Measurements from ENCODE around the gene MAP3K19.
"Not testable (repeated sequence)": the region's sequence is repeated elsewhere in the genome, so short reads cannot be mapped to it uniquely, and the experiment has no call there.

MAP3K19 gene

GRCh38 chr2:134980639-134981038, 66.6 kb downstream of the MAP3K19 start:
- no peak for DNase-seq (ENCODE audit: low spot score)

DNA sequence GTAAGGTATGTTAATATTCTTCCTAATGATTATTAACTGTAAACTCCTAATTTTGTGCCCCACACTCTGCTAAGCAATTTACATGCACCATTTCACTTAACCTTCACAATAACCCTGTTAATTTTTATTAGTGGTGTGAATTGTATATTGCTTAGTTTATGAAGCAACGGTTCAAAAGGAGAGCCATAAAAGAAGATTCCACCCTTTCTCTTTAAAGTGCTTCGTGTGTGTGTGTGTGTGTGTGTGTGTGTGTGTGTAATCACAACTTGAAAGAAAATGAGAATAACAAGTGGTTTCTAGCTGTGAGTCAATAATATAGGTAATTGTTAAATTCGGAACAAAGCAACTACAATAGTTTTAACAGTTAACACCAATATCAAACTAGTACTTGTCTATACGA, 68.0 kb downstream of the MAP3K19 start:
- DNase-seq (ENCODE audit: low spot score): no peak

DNA sequence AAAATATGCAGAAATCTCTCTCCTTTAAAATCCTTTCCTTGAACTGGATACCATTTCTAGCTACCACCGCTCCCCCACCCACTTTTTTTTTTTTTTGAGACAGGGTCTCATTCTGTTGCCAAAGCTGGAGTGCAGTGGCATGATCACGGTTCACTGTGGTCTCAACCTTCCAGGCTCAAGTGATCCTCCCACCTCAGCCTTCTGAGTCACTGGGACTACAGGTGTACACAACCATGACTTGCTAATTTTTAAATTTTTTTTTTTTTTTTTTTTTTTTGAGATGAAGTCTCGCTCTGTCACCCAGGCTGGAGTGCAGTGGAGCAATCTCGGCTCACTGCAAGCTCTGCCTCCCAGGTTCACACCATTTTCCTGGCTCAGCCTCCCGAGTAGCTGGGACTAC, 70.1 kb downstream of the MAP3K19 start:
- DNase-seq (ENCODE audit: low spot score): not testable (repeated sequence)

- DNase-seq (ENCODE audit: low spot score): no peak
Observed at GRCh38 chr2:134976074-134976702, 71.1 kb downstream of the MAP3K19 start.

GRCh38 chr2:134975281-134976009, 71.8 kb downstream of the MAP3K19 start:
- no peak for DNase-seq (ENCODE audit: low spot score)

DNA sequence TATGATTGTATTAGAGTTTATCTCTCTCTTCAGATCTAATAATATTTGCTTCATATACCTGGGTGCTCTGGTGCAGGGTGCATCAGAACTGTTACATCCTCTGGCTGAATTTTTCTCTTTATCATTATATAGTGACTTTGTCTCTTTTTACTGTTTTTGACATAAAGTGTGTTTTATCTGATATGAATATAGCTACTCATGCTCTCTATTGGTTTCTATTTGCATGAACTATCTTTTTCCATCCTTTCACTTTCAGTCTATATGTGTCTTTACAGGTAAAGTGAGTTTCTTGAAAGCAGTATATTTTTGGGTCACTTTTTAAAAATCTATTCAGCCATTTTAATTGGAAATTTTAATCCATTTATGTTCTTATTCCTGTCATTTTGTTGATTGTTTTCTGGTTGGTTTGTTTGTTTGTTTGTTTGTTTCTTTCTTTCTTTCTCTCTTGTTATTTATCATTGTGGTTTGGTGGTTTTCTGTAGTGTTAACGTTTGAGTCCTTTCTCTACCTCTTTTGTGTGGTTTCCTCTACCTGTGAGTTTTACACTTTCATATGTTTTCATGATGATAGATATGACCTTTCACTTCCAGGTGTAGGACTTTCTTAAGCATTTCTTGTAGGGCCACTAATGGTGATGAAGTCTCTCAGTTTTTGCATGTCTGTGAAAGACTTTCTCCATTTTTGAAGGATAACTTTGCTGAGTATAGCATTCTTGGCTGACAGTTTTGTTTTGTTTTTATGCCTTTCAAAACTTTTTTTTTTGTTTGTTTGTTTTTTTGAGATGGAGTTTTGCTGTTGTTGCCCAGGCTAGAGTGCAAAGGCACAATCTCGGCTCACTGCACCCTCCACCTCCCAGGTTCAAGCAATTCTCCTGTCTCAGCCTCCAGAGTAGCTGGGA, 73.8 kb downstream of the MAP3K19 start:
- DNase-seq (ENCODE audit: low spot score): no peak

DNA sequence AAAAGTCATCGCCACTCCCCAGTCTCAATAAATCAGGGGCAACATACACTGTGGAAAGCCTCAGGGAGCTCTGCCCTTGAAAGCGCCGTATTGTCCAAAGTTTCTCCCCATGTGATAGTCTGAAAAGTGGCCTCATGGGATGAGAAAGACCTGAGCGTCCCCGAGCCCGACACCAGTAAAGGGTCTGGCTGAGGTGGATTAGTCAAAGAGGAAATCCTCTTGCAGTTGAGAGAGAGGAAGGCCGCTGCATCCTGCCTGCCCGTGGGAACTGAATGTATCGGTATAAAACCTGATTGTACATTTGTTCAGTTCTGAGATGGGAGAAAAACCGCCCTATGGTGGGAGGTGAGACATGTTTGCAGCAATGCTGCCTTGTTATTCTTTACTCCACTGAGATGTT, 80.1 kb downstream of the MAP3K19 start:
- DNase-seq (ENCODE audit: low spot score): not testable (repeated sequence)

DNA sequence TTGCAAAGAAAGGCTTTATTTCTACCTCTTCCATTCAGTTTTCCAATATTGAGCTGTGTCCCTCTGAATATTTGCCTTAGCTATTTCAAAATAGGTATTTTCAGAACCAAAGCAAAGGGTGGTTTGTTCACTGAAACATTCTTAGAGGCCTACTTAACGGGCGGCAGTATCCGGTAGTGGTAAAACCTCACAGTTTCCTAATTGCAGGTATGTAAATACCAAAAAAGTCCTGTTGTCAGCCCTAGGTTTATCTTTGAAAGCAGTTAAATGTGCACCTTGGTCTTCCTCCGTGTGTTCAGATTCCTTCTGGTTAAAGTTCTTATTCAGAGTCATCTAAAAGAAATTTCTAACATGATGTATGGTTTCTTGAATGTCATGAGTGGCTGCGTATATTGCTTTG, 89.8 kb downstream of the MAP3K19 start:
- DNase-seq (ENCODE audit: low spot score): no peak

DNA sequence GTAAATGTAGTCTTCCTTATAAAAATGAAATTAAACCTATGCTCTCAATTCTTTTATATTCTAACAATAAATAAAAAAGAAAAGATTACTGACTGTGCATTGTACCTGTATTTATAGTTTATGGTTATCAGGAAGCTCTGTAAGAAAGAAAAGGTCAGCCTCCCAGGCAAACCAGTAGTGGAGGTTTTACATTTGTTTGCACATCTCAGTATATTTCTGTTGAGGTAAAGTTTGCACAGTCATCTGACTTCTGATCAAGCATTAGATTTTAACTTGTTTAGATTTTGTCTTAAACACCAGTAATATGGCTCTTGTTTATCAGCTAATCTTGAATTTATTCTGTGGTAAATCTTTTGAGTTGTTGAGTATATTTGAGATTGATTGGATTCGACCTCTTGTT, 91.5 kb downstream of the MAP3K19 start:
- DNase-seq (ENCODE audit: low spot score): no peak

DNA sequence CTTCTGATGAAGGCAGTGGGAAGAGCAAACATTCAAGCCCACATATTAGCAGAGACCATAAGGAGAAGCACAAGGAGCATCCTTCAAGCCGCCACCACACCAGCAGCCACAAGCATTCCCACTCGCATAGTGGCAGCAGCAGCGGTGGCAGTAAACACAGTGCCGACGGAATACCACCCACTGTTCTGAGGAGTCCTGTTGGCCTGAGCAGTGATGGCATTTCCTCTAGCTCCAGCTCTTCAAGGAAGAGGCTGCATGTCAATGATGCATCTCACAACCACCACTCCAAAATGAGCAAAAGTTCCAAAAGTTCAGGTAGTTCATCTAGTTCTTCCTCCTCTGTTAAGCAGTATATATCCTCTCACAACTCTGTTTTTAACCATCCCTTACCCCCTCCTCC, 93.2 kb downstream of the MAP3K19 start:
- no peak for DNase-seq (ENCODE audit: low spot score)

- DNase-seq (ENCODE audit: low spot score): no peak
Observed at GRCh38 chr2:134952608-134953007, 94.6 kb downstream of the MAP3K19 start.

GRCh38 chr2:134950886-134951285, 96.4 kb downstream of the MAP3K19 start:
- no peak for DNase-seq (ENCODE audit: low spot score)

- DNase-seq (ENCODE audit: low spot score): no peak
Observed at GRCh38 chr2:134949981-134950708, 97.1 kb downstream of the MAP3K19 start.

- DNase-seq (ENCODE audit: low spot score): no peak
Observed at GRCh38 chr2:134946073-134946472, 101.2 kb downstream of the MAP3K19 start.

DNA sequence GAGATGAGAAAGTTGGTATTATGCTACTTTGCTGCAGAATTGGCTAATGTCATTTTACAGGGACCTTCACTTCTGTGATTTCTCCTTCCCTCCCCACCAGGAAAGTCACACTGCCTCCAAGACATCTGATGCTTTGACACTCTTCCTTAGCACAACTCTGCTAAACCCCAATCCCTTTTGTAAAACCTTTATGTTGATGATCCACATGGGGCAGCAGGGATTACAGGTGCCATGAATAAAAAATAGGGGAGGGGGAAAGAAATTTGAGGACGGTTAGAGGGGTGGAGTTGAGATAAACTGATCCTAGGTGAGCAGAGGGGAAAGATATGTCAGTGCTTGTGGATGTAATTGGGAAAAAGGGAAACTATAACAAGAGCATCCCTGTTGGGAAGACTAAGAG, 102.3 kb downstream of the MAP3K19 start:
- no peak for DNase-seq (ENCODE audit: low spot score)

- no peak for DNase-seq (ENCODE audit: low spot score)
Observed at GRCh38 chr2:134943540-134943939, 103.7 kb downstream of the MAP3K19 start.

DNA sequence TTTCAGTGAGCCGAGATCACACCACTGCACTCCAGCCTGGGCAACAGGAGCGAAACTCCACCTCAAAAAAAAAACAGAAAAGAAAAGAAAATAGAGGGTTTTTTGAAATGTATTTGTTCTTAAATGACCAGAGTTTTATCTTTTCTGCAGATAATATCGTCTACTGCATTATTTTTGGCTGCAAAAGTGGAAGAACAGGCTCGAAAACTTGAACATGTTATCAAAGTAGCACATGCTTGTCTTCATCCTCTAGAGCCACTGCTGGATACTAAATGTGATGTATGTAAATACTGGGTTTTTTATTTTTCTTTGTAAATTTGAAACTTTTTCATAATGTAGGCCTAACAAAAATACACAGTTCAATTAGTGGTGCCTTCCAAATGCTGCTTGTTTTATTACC, 110.6 kb downstream of the MAP3K19 start:
- DNase-seq (ENCODE audit: low spot score): no peak

- DNase-seq (ENCODE audit: low spot score): no peak
Observed at GRCh38 chr2:134934641-134935040, 112.6 kb downstream of the MAP3K19 start.

DNA sequence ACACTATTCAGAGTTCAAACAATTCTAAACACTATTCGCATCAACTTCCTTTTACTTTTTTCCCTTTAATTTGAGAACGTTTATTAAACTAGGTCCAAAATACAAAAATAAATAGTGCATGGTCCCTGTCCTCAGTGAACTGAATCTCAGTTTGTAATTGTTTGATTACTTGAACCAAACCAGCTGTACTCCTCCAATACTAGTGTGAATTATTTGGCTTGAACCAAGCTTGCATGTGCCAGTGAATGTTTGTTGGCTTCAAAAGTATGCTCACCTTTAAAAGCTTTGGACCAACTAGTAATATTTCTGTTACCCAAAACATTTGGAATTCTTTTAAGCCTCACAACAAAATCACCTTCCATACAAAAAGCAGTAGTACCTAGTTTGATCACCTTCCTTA, 113.1 kb downstream of the MAP3K19 start:
- DNase-seq (ENCODE audit: low spot score): no peak

- DNase-seq (ENCODE audit: low spot score): no peak
Observed at GRCh38 chr2:134933732-134934131, 113.5 kb downstream of the MAP3K19 start.

GRCh38 chr2:134932864-134933526, 114.3 kb downstream of the MAP3K19 start:
- DNase-seq (ENCODE audit: low spot score): no peak

DNA sequence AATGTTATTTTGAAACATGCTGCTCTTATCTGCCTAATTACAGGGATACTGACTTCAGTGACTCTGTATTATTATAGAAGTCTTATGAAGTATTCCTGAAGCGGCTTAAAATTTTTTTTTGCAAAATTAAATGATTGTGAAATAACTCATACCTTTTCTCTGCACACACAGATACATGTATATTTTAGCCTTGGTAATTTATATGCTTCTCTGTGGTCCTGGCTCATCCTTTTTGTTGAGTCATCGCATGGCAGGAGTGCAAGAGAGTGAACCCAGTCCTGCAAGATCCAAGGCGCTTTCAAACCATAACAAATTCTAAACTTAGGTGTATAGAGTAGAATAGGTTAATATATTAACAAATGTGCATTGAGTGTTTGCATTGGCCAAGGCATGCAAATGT, 120.1 kb downstream of the MAP3K19 start:
- DNase-seq (ENCODE audit: low spot score): no peak

All from LoVo (cell line).